HG03558 (cell line): ENCODE results near the gene C16orf95.
"Not testable (repeated sequence)": the region's sequence is repeated elsewhere in the genome, so short reads cannot be mapped to it uniquely, and the experiment has no call there.

Experiments used
- ATAC-seq: cut with Tn5 transposase; IDR thresholded peaks from one replicate; pipeline ENCODE4 v1.9.1; 2021; ENCODE audit warnings: moderate number of reproducible peaks; ENCODE audit not compliant: unreplicated experiment; ENCODE audit errors: extremely low read depth

The C16orf95 gene, protein sequence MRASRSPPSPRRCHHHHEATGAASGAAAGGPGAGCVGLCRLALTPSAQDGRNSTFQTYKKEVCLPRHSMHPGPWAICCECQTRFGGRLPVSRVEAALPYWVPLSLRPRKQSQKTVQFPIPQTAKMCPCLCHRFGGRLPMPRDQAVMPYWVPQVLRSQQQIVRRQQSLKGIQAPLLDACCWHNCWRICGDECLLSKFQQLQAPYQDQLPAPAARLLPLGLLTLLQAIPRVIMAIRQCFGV

DNA sequence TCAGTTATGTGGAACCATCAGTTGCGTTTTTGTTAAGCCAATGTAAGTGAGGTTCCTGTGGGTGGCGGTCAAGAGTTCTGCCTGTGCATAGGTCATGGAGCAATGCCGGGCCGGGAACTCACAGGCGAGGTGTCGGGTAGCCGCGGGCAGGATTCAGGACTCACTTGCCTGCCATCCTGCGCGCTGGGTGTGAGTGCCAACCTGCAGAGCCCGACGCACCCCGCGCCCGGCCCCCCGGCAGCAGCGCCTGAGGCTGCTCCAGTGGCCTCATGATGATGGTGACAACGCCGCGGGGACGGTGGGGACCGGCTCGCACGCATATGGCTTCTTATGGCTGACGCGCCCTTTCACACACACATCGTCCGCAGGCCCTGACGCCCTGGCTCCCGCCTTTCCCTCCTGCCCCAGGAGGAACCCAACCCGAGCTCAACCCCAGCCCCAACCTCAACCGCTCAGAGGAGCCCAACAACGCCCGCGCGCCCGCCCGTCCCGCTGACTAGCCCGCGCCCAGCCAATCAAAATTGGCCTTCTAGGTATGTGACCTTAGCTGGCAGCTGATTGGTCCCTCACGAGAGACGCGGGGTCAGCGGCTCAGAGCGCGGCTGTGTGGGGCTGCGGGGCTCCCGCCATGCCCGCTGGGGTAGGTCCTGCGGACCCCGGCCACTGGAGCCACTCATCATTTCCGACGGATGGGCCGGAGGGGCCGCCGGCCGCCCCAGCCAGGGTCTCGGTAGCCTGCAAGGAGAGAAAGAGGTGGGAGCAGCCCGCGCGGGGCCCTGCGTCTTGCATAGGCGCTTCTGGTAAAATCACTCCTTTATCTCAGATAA, at the start of gene C16orf95:
C16orf95 (minus strand) TSS at position 470 of the 827 bp plus-strand sequence; CDS start at position 320, 150 bp downstream.
- peak; percentile 65 for ATAC-seq

DNA sequence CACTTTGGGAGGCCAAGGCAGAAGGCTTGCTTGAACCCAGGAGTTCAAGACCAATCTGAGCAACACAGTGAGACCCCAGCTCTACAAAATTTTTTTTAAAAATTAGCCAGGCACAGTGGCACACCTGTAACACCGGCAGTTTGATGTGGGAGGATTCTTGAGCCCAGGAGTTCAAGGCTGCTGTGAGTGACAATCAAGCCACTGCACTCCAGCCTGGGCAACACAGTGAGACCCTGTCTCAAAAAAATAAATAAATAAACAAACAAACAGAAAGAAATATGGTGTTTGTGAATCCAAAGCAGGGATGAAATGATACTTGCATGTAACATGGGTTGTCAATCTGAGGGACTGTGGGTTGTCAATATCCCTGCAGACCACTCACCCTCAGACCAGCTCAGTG, 49.7 kb upstream of the C16orf95 start:
- ATAC-seq: no peak

DNA sequence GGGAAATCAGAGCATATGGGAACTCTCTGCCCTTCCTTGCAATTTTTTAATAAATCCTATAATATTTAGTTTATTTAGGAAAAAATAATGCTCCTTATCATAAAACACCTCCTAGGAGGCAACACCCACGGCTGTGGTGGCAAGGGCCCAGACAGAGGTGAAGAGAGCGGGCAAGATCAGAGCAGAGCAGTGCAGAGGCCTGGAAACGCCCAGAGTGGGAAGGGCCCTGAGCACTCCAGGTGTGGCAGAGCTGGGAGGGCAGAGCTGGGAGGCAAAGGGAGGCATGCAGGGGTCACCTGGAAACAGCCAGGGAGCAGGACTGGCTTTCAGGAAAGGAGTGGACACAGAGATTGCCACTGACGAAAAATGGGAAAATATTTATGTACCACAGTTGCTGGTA, 49.1 kb upstream of the C16orf95 start:
- no peak for ATAC-seq

DNA sequence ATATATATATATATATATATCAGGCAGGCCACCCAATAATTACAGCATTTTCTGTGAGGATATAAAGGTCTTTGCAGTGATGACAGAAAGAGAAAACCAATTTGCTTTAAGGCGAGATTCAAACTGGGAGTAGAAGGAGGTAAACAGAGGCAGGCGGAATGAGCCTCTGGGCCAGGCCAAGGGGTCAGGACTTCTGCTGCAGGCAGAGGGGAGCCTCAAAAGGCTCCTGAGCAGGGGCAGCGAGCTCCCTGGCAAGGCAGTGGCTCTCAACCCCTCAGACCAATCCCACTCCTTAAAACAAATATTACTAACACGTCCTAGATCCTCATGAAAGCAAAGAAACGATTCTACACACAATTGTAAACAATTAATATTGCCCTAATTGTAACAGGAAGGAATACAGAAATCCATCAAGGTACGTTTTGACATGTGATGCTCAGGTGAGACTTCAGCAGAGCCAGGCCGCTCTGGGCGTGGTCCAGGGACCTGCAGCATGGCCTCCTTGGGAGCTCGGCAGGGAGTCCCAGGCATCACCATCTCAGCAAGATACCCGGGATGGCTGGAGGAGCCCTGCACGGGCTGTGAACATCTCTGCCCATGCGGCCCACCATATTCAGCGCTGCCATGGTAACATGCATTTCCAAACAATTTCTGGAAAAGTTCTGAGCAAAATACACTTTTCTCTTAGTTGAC, 48.0 kb upstream of the C16orf95 start:
- no peak for ATAC-seq

DNA sequence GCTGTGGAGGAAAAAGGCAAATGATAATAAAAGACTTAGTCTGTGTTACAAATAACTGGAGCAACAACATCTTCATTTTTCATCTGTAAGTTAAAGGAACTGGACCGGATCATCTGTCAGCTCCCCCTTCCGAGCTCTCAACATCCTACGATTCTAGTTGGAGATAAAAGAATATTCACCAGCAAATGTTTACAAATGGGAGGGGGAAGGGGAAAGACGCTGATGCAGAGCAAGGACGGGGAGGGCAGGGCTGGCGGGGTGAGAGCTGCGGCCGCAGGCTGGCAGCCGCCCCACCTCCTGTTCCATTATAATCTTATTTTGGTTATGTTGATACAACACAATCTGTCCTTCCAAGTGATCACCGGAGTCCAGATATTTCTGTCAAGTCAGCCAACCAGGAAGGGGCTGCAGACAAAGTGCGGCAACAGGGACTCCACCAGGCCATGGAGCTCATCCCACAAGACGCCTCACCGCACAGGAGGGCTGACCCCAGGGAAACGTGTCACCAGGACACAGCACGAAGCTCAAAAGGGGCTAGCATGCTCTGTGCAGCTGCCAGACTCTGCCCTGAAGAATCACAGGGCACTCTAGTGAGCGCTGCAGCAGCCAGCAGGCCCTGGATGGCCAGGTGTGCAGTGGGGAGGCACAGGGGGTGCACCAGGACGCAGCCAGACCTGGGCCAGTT, 46.7 kb upstream of the C16orf95 start:
- ATAC-seq: no peak

DNA sequence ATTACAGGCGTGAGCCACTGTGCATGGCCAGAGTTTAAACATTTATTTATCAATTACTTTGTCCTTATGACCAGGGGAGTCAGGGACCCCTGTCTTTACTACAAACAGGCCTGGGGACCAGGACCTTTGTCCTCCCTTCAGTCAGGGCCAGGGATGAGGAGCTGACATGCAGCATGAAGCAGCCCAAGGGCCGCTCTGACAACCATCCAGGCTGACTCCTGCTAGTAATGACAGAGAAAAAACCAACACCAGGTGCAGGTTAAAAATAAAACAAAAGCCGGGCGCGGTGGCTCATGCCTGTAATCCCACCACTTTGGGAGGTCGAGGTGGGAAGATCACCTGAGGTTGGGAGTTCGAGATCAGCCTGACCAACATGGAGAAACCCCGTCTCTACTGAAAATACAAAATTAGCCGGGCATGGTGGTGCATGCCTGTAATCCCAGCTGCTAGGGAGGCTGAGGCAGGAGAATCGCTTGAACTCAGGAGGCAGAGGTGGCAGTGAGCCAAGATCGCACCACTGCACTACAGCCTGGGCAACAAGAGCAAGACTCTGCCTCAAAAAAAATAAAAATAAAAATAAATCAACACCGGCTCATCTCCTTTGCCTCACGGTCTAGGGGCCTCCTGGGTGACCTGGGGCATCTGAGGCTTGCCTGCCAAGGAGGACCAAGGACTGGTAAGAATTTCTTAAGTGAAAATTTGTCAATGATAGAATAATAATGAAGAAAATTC, 45.8 kb upstream of the C16orf95 start:
- ATAC-seq: not testable (repeated sequence)

DNA sequence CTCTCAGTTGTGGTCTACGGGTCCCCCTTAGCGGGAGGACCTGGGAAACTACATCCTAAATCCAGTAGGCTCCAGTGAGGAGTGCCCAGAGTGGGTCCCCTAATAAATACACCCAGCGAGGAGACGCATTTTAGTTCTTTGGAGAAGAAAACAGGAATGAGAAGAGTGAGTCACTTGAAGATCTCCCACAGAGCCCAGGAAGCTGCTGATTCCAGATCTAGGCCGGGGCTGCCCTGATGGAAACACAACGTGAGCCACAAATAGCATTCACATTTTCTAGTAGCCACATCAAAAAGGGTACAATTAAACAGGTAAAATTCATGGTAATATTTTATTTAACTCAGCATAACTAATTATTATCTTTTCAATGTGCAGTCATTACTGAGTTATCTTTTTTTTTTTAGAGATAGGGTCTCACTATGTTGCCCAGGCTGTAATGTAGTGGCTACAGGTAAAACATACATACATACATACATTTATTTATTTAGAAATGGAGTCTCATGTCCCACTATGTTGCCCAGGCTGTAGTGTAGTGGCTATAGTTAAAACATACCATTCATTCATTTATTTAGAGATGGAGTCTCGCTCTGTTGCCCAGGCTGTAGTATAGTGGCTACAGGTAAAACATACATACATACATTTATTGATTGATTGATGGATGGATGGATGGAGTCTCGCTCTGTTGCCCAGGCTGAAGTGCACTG, 44.9 kb upstream of the C16orf95 start:
- ATAC-seq: no peak

DNA sequence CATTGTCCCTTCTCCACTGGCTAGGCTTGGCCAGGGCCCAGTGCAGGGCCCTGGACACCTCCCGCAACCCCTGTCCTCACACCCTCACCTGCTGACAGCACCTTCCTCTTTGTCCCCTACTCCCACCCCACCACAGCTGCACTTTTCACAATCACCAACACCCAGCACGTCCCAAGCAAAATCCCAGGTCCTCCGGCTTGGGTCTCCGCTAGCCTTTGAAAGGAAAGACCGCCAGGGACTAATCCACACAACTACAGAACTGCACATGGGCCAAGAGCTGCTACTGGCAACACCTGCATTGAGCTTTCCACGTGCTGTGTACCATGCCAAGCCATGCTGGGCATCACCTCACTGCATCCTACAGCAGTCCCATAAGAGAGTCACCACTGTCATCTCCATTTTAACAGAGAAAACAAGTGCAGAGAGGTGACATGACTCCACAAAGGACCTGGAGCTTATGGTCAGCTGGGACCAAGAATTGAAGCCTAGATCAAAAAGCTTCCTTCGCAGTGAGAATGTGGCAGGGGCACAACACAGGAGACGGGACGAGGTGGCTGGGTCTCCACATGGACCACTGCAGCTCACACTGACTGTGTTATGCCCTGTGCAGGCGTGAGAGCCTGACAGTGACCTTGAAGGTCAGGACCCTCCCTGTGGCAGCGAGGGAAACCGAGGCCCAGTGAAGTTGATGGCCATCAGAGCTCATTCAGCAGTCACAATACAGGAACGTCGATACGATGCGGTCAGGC, 43.8 kb upstream of the C16orf95 start:
- ATAC-seq: no peak

DNA sequence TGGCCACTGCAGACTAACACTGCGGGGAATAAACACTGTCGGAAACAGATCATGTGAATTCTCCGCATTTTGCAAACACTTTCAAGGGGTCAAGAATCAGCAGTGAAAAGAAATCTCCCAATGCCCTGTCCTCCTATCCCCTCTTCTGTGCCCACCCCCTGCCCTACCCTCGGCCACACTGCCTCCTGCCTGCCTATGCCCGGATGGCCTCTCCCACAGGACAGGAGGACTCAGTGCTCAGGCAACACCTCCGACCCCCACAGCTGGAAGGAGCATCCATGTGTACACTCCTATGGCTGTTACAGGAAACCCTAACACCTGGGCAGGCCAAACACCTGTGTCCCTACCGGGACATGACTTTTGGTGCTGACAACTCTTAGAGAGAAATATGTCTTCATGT, 41.9 kb upstream of the C16orf95 start:
- no peak for ATAC-seq

DNA sequence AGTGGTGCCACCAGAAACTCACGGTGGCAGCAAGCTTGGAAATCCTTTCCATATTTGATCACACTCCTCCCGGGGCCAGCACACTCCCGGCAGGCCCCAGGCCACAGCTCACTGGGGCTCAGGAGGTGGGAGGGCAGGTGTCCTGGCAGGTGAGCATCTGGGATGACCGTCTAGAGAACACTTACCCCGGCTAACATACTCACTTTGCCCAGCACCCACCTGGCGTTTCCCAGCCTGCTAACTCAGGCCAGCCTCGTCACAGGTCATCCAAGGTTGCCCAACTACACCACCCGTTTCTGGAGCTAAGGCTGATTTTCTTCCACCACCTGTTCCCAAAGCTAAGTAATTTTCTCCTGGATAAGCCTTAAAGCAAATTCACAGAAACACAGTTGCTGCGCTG, 41.5 kb upstream of the C16orf95 start:
- no peak for ATAC-seq

DNA sequence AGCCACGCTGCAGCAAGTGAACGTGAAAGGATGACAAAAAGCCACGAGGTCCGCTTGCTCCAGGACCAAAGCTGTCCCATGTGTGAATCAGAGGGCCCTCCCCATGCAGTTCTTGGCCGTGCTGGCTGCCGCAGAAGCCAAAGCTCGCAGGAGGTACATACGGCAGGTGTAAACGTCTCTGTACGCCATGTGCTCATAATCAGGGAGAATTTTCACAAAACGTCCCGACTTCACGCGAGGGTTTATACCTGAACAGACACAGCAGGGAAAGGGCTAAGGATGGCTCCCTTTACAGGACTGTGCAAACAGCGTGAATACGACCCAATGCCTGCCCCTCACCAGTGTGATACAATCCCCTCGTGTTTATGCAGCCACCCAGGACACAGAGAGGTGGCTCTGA, 41.1 kb upstream of the C16orf95 start:
- no peak for ATAC-seq

DNA sequence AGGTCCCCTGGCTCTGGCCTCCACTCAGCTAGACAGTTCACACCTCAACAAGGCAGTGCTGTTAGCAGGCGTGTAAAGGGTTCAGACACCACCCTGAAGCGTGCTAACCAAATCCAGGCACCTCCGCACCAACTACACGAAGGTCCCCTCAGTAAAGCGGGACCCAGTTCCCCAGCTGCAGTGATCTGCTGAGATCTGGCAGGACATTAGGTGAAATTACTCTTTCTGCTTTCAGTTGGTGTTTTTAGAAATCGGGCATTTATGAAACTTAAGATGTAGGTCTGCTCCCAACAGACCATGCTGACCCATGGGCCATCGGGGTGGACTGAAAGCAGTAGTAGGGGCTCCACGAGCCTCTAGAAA, 39.3 kb upstream of the C16orf95 start:
- no peak for ATAC-seq

DNA sequence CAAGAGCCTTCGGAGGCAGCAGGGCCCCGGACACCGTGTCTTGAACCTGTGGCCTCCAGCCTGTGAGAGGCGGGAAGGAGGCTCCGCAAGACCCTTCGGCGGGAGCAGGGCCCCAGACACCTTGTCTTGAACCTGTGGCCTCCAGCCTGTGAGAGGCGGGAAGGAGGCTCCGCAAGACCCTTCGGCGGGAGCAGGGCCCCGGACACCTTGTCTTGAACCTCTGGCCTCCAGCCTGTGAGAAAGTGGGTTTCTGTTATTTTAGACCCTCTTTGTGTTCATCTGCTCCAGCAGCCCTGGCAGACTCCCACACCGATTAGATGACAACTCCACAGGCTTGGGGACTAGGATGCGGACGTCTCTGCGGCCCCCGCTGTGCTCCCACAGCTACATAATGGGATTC, 36.4 kb upstream of the C16orf95 start:
- ATAC-seq: no peak

DNA sequence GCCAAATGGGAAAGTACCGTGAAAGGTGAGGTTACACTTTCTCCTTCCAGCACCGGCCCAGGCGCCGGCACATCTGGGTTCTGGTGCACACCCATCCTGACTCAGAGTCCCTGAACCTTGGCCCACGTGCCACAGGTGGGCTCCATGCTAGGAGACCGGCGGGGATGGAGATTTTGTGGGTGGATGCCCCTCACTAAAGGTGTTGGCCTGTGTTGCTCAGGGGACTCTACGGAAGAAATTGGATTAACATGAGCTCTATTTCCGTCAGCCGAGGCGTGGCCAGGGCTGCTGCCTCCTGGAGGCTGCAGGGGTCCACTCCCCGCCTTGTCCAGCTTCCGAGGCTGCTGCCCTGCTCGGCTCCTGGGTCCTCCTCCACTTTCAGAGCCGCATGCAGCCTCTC, 35.6 kb upstream of the C16orf95 start:
- ATAC-seq: no peak

DNA sequence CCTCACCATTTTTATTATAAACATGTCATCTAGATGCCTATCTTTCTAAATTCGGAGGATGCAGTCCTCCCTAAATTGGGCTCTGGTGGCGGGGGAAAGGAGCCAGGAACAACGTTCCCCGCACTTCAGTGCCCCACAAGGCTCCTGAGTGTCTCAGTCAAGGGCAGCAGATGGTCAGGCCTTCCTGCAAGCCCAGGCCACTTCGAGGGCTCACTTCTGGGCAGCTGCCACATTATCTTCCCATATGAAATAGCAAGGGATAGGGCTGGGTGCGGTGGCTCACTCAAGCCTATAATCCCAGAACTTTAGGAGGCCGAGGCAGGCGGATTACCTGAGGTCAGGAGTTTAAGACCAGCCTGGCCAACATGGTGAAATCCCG, 34.1 kb upstream of the C16orf95 start:
- ATAC-seq: no peak

DNA sequence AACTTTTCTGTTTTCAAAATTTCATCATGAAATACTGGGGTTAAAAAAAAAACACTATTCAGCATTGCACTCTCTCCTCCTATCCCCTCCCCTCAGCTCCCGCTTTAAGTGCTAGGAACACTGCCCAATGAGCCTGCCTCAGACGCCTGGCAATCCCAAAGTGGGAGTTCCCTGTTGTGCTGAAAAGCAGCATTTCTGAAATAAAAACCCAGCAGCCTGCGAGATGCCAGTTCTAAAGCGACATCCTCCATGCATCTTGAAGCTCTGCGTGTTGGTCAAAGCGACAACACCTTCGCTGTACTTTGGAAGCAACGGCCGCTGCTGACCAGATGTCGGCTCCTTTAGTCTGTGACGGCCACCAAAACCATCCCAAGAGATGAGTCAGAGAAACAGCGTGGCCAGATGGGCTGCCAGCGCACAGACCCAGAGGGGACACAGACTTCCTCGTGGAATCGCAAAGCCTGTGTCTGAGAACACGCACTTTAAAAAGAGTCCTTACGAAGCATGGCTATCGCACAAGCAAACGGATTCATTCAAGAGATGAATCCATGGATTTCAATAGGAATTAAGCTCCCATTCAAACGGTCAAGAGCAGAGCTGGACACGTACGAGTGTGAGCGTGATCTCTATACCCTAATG, 33.6 kb upstream of the C16orf95 start:
- ATAC-seq: no peak

DNA sequence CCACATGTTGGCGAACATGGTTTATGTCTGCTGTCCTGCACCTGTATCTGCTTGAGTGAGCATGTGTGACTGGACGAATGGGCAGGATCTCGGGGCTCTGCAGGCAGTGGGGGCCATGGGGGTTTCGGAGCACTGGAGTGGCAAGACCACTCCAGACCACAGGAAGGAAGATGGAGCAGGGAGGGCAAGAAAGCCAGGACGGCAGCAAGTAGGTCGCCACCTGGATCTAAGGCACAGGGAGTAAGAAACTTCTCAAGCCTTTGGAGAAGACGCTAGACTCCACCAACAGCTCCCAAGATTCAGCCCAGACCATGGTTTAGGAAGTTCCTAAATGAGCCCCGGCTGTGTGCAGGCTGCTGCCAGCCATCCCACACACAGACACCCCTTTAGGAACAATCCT, 32.8 kb upstream of the C16orf95 start:
- no peak for ATAC-seq

DNA sequence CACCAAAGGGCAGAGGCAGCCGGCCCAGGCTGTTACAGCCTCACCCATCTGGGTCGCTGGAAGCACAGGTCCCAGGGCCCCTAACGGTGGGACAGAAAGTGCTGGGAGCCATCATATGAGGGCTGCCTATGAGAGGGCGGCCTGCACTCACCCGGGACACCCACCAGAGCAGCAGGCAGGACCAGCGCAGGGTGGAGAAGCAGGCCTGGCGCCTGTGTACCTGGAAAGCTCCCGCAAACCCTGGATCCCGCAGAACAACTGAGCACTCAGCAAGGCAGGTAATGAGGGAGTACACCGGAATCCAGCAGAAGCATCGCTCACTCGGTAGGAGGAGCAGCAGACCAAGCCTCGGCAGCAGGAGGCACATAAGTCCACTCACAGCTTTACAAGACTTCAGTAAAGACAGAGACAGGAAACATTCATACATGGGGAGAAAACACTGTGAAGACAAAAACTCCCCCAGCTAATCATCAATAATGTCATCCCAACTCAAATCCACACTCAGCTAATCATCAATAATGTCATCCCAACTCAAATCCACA, 31.5 kb upstream of the C16orf95 start:
- no peak for ATAC-seq
